Fibroblast of lung (primary cell): ENCODE results near the gene SLC30A2. TPM values are rescaled to one million over a fixed set of nuclear protein-coding genes. Genes with fewer than 3 reads are reported as not detected.

ENCODE experiments used
- DNase-seq, 2 donors: peaks; one replicate each; pipeline versions ENCODE4 v3.0.0 to v3.0.0-alpha.2; 2010; ENCODE audit warnings: low read depth in 2 of 2
- H2AFZ ChIP-seq: 2 replicates; pipeline ENCODE4 v1.5.1; 2012; ENCODE audit warnings: low read length, control low read depth, inconsistent platforms
- H3K27ac ChIP-seq: 2 replicates; pipeline ENCODE4 v1.5.1; 2011; ENCODE audit warnings: low read length, control low read depth; ENCODE audit not compliant: insufficient read depth
- H3K27me3 ChIP-seq: 2 replicates; pipeline ENCODE4 v1.5.1; 2011; ENCODE audit warnings: mild to moderate bottlenecking, low read length; ENCODE audit not compliant: control insufficient read depth, insufficient read depth
- H3K36me3 ChIP-seq: 2 replicates; pipeline ENCODE4 v1.5.1; 2011; ENCODE audit warnings: low read length; ENCODE audit not compliant: control insufficient read depth, insufficient read depth
- H3K4me1 ChIP-seq: 2 replicates; pipeline ENCODE4 v1.5.1; 2011; ENCODE audit warnings: low read length; ENCODE audit not compliant: control insufficient read depth, insufficient read depth; ENCODE audit errors: extremely low read depth
- H3K4me2 ChIP-seq: 2 replicates; pipeline ENCODE4 v1.5.1; 2011; ENCODE audit warnings: low read length, control low read depth; ENCODE audit not compliant: insufficient read depth; ENCODE audit errors: extremely low read depth
- H3K4me3 ChIP-seq, 4 experiments: fragments of 200-600 bp in 1 of 4; sonication (generic) in 1 of 4; replicated peaks in 1 of 4; 2 replicates each; pipeline ENCODE4 v1.5.1; 2011 to 2016; ENCODE audit warnings: low read length in 4 of 4, low read depth in 3 of 4, mild to moderate bottlenecking in 3 of 4, control low read depth in 2 of 4, inconsistent platforms in 1 of 4, mixed read lengths in 1 of 4; ENCODE audit not compliant: insufficient read depth in 1 of 4; ENCODE audit errors: control extremely low read depth in 1 of 4
- H3K79me2 ChIP-seq: 2 replicates; pipeline ENCODE4 v1.5.1; 2012; ENCODE audit warnings: mild to moderate bottlenecking, low read length, inconsistent platforms; ENCODE audit not compliant: control insufficient read depth, insufficient read depth
- H3K9ac ChIP-seq: 2 replicates; pipeline ENCODE4 v1.5.1; 2011; ENCODE audit warnings: mild to moderate bottlenecking, low read length, control low read depth; ENCODE audit not compliant: insufficient read depth
- H3K9me3 ChIP-seq: 2 replicates; pipeline ENCODE4 v1.5.1; 2012; ENCODE audit warnings: low read depth, low read length; ENCODE audit not compliant: control insufficient read depth, insufficient read depth
- H4K20me1 ChIP-seq: 2 replicates; pipeline ENCODE4 v1.5.1; 2011; ENCODE audit warnings: low read length; ENCODE audit not compliant: control insufficient read depth, insufficient read depth; ENCODE audit errors: extremely low read depth
- EZH2 ChIP-seq: IDR thresholded peaks from 2 replicates; pipeline ENCODE4 v1.5.1; 2012; ENCODE audit warnings: low read length, control low read depth, mild to moderate bottlenecking; ENCODE audit errors: missing control alignments
- polyA plus RNA-seq, 2 donors: library from polyadenylated mRNA; depleted of rRNA in 1 of 2; stranded (reverse) in 1 of 2; unstranded in 1 of 2; fragments of >200 nt; gene quantifications; 2 replicates each; pipeline ENCODE4 v1.2.1, GENCODE V29; 2011 to 2012; ENCODE audit warnings: missing spikeins in 1 of 2
- total RNA-seq: library from RNA; depleted of rRNA; stranded (reverse); fragments of >200 nt; gene quantifications from 2 replicates; pipeline ENCODE4 v1.2.1, GENCODE V29; 2014
- TF ChIP-seq, protein P1 (sequence below), 2 donors: IDR thresholded peaks in 1 of 2; conservative IDR thresholded peaks in 1 of 2; 1 replicate in 1 of 2; 2 replicates in 1 of 2; pipeline ENCODE4 v1.5.1; 2011 to 2012; ENCODE audit warnings: low read length in 2 of 2, control low read depth in 1 of 2, inconsistent platforms in 1 of 2, low read depth in 1 of 2, mild to moderate bottlenecking in 1 of 2

SLC30A2 gene
- total and polyA plus RNA-seq, 2 donors (not counting 1 experiment from before 2014, with no cell fraction given): not detected

DNA sequence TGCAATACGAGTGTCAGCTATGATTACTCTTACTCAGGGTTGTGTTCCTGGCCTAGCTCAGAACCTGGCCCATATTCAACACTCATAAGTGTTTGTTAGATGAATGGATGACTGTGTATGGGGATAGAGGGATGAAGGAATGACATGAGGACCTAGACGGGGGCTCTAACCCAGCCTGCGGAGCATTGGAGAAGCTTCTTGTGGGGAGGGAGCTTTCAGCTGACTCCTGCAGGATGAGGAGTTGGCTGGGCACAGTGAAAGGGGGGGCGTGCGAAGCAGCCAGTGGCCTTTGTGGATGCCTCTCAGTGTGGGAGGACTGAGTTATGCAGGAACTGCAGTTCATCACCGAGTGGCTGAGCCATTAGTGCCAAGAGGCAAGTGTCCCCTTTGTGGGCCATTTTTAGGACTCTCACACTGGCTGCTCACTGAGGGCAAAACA is 25.6 kb downstream of the SLC30A2 start:
- peak in 1 of 2 donors; percentile 90 for DNase-seq

DNA sequence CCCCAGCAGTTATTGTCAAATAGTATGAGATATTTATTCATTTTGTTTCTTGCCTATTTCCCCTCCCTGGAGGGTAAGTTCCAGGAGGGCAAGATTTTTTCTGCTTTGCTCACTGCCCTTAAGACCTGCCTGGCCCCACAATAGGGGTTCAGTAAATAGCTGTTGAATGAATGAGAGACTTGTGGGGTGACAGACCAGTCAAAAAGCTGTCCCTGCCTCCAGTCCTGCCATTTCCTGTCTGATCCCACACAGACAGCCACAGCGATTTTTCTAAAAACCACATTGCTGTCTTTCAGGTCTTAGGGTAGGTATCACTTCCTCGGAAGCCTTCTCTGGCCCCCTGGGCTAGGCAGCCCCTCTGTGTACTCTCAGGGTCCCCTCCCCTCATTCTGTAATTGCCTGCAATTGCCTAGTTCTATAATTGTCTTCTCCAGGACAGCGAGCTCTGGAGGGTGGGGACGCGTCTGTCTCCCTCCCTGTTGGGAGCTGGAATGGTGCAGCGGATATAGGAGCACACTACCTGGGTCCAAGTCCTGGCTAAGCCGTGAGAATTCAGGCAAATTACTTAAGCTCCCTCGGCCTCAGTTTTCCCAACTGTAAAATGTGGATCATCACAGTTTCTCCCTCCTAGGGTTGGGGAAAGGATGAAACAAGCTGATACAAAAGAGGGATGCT is 26.1 kb downstream of the SLC30A2 start:
- Histone ChIP-seq H3K27ac (no peak overlapping the region), H3K36me3 (no peaks in the 10 kb centered on the region), H3K9me3 (no peaks in the 10 kb centered on the region), H3K79me2 (no peaks in the 10 kb centered on the region), H3K9ac (no peak overlapping the region), H3K4me1 (peaks cover 12% of the 10 kb centered on the region), H4K20me1 (no peaks in the 10 kb centered on the region), H3K4me3 (no peak overlapping the region), H2AFZ (no peak overlapping the region), H3K4me2 (no peak overlapping the region), H3K27me3 (no peaks in the 10 kb centered on the region)
- DNase-seq: peak in 1 of 2 donors; percentile 82
- no peak for TF ChIP-seq EZH2
- TF ChIP-seq, protein P1, sequence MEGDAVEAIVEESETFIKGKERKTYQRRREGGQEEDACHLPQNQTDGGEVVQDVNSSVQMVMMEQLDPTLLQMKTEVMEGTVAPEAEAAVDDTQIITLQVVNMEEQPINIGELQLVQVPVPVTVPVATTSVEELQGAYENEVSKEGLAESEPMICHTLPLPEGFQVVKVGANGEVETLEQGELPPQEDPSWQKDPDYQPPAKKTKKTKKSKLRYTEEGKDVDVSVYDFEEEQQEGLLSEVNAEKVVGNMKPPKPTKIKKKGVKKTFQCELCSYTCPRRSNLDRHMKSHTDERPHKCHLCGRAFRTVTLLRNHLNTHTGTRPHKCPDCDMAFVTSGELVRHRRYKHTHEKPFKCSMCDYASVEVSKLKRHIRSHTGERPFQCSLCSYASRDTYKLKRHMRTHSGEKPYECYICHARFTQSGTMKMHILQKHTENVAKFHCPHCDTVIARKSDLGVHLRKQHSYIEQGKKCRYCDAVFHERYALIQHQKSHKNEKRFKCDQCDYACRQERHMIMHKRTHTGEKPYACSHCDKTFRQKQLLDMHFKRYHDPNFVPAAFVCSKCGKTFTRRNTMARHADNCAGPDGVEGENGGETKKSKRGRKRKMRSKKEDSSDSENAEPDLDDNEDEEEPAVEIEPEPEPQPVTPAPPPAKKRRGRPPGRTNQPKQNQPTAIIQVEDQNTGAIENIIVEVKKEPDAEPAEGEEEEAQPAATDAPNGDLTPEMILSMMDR (conservative IDR thresholded peaks at IDR 0.05 in 1 of 2, IDR thresholded peaks at IDR 0.05 in 1 of 2; ENCODE audit: low read depth in 1 of 2, low read length in 2 of 2): no peak

More for the DNA sequence above, 25.6 kb downstream of the SLC30A2 start:
- Histone ChIP-seq H3K9me3 (no peaks in the 10 kb centered on the region), H4K20me1 (no peaks in the 10 kb centered on the region), H3K27ac (no peak overlapping the region), H3K9ac (no peak overlapping the region), H3K4me3 (no peak overlapping the region), H3K4me2 (no peak overlapping the region), H3K36me3 (no peaks in the 10 kb centered on the region), H3K27me3 (no peaks in the 10 kb centered on the region), H3K4me1 (peaks cover 12% of the 10 kb centered on the region), H3K79me2 (no peaks in the 10 kb centered on the region), H2AFZ (no peak overlapping the region)
- no peak for TF ChIP-seq EZH2
- TF ChIP-seq, protein P1 (conservative IDR thresholded peaks at IDR 0.05 in 1 of 2, IDR thresholded peaks at IDR 0.05 in 1 of 2; ENCODE audit: low read depth in 1 of 2, low read length in 2 of 2): no peak

DNA sequence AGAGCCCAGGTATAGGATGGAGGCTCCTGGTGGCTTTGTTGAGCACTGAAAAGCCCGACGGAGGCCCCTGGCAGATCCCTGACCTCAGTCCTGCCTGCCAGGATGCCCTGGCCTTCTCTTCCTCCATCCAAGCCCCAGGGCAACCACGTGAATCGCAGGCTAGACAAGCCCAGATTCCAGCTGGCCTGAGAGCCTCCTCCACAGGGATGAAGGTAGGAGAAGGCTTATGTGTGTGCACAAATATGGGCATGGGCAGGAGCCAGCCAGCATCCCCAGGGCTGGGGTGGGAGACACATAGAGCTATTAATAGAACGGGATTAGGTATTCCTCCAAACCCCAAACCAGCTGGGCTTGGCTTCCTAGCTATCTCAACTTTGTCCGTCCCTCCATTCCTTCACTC is 28.3 kb downstream of the SLC30A2 start:
- peaks cover 12% of the 10 kb centered on the region for H3K4me1 ChIP-seq
- H3K4me2 ChIP-seq: no peak overlapping the region
- H2AFZ ChIP-seq: no peak overlapping the region
- no peak overlapping the region for H3K9ac ChIP-seq
- no peaks in the 10 kb centered on the region for H3K36me3 ChIP-seq
- H3K4me3 ChIP-seq: no peak overlapping the region
- no peaks in the 10 kb centered on the region for H3K79me2 ChIP-seq
- H3K27me3 ChIP-seq: no peaks in the 10 kb centered on the region
- no peak overlapping the region for H3K27ac ChIP-seq
- TF ChIP-seq EZH2: no peak
- TF ChIP-seq, protein P1 (conservative IDR thresholded peaks at IDR 0.05 in 1 of 2, IDR thresholded peaks at IDR 0.05 in 1 of 2; ENCODE audit: low read depth in 1 of 2, low read length in 2 of 2): no peak
- H4K20me1 ChIP-seq: no peaks in the 10 kb centered on the region
- DNase-seq: peak in 1 of 2 donors; percentile 87
- H3K9me3 ChIP-seq: no peaks in the 10 kb centered on the region
